Chondrocyte (in vitro differentiated cells): Measurements from ENCODE around the gene MPZL2. TPM values are rescaled to one million over a fixed set of nuclear protein-coding genes. Genes with fewer than 3 reads are reported as not detected.

Experiments used
- DNase-seq: peaks from one replicate; pipeline ENCODE4 v3.0.0; 2021; ENCODE audit warnings: mixed read lengths, low spot score
- H3K27ac Mint-ChIP-seq: one replicate; pipeline ENCODE4 v1.8.0; 2021; ENCODE audit warnings: mild to moderate bottlenecking, moderate library complexity, mixed read lengths; ENCODE audit not compliant: unreplicated experiment
- H3K27me3 Mint-ChIP-seq: 2 replicates; pipeline ENCODE4 v1.8.0; 2021; ENCODE audit warnings: low read depth, mixed read lengths
- H3K36me3 Mint-ChIP-seq: 2 replicates; pipeline ENCODE4 v1.8.0; 2021; ENCODE audit warnings: low read depth, mixed read lengths
- H3K4me1 Mint-ChIP-seq: 2 replicates; pipeline ENCODE4 v1.8.0; 2021; ENCODE audit warnings: low read depth, mild to moderate bottlenecking, mixed read lengths
- H3K4me3 Mint-ChIP-seq: one replicate; pipeline ENCODE4 v1.8.0; 2021; ENCODE audit warnings: mild to moderate bottlenecking, moderate library complexity, mixed read lengths; ENCODE audit not compliant: unreplicated experiment
- H3K9me3 Mint-ChIP-seq: 2 replicates; pipeline ENCODE4 v1.8.0; 2021; ENCODE audit warnings: low read depth, mixed read lengths
- long read RNA-seq: library from polyadenylated mRNA; stranded (forward); transcript quantifications from one replicate; pipeline ENCODE4 v2.0.0, GENCODE V29; 2021
- total RNA-seq: library from RNA; stranded (reverse); gene quantifications from 3 replicates; pipeline ENCODE4 v1.2.1, GENCODE V29; 2021
- TF ChIP-seq, protein P1 (sequence below): fragments of 200-600 bp; sonication (generic); IDR thresholded peaks from 2 replicates; pipeline ENCODE4 v1.5.0; 2021; ENCODE audit warnings: antibody characterized with exemption, mild to moderate bottlenecking, moderate library complexity

Gene MPZL2
- not detected in 3 replicates for total RNA-seq
- long read RNA-seq = 0 reads

- Mint-ChIP-seq H3K4me1 (peaks cover 3% of the 10 kb centered on the region), H3K9me3 (no peaks in the 10 kb centered on the region), H3K4me3 (no peak within 1 kb of the TSS), H3K36me3 (no peaks in the 10 kb centered on the region), H3K27ac (no peak within 1 kb of the TSS), H3K27me3 (peaks cover 78% of the 10 kb centered on the region)
- TF ChIP-seq, protein P1, sequence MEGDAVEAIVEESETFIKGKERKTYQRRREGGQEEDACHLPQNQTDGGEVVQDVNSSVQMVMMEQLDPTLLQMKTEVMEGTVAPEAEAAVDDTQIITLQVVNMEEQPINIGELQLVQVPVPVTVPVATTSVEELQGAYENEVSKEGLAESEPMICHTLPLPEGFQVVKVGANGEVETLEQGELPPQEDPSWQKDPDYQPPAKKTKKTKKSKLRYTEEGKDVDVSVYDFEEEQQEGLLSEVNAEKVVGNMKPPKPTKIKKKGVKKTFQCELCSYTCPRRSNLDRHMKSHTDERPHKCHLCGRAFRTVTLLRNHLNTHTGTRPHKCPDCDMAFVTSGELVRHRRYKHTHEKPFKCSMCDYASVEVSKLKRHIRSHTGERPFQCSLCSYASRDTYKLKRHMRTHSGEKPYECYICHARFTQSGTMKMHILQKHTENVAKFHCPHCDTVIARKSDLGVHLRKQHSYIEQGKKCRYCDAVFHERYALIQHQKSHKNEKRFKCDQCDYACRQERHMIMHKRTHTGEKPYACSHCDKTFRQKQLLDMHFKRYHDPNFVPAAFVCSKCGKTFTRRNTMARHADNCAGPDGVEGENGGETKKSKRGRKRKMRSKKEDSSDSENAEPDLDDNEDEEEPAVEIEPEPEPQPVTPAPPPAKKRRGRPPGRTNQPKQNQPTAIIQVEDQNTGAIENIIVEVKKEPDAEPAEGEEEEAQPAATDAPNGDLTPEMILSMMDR = no peak
- DNase-seq = no peak
Measured at GRCh38 chr11:118263695-118264568, at the start of gene MPZL2. MPZL2 (minus strand) TSS chr11:118264297; CDS start chr11:118264153, 144 bp downstream.

- TF ChIP-seq, protein P1 = no peak
- H3K27ac Mint-ChIP-seq = no peak overlapping the region
- no peak overlapping the region for H3K4me3 Mint-ChIP-seq
- no peaks in the 10 kb centered on the region for H3K9me3 Mint-ChIP-seq
- no peak for DNase-seq
- H3K27me3 Mint-ChIP-seq = peaks cover 30% of the 10 kb centered on the region
- no peaks in the 10 kb centered on the region for H3K36me3 Mint-ChIP-seq
- peaks cover 10% of the 10 kb centered on the region for H3K4me1 Mint-ChIP-seq
Measured at GRCh38 chr11:118313242-118313641, 49.1 kb upstream of the MPZL2 start.

DNA sequence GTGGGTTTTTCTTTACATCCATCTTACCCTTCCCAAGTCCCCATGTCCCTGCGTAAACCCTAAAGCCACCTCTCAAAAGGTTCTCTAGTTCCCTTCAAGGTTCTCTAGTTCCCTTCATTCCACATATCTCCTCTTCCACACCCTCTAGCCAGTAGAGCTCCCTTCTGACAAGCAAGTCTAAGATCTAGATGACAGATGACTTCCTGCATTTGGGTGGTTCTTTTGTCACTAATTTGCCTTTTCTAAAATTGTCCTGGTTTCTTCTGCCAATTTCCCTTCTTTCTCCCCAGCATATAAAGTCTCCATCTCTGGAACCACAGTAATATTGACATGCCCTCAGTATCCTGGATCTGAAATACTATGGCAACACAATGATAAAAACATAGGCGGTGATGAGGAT is 48.2 kb upstream of the MPZL2 start:
- no peaks in the 10 kb centered on the region for H3K9me3 Mint-ChIP-seq
- H3K4me1 Mint-ChIP-seq = peaks cover 10% of the 10 kb centered on the region
- no peak overlapping the region for H3K4me3 Mint-ChIP-seq
- TF ChIP-seq, protein P1 = no peak
- no peak overlapping the region for H3K27ac Mint-ChIP-seq
- no peak for DNase-seq
- no peaks in the 10 kb centered on the region for H3K36me3 Mint-ChIP-seq
- H3K27me3 Mint-ChIP-seq = peaks cover 30% of the 10 kb centered on the region

DNA sequence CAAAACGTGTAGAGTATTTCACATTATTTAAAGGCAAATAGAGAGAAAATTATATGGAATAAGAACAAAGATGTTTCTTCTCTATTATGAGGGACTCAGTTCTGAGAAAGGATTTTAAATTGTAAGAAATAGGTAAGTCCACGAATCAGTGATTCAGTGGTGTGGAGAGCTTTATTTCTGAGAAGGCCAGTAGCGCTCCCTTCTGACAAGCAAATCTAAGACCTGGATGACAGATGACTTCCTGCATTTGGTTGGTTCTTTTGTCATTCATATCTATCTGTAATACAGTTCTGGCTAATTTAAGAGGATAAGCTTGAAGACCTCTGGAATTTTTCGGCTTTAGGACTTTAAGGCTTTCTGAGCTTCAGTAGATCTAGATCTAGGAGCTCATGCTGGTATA is 47.4 kb upstream of the MPZL2 start:
- H3K27ac Mint-ChIP-seq = no peak overlapping the region
- H3K4me3 Mint-ChIP-seq = no peak overlapping the region
- peaks cover 5% of the 10 kb centered on the region for H3K4me1 Mint-ChIP-seq
- no peaks in the 10 kb centered on the region for H3K9me3 Mint-ChIP-seq
- TF ChIP-seq, protein P1 = no peak
- no peak for DNase-seq
- H3K27me3 Mint-ChIP-seq = peaks cover 30% of the 10 kb centered on the region
- H3K36me3 Mint-ChIP-seq = no peaks in the 10 kb centered on the region

DNA sequence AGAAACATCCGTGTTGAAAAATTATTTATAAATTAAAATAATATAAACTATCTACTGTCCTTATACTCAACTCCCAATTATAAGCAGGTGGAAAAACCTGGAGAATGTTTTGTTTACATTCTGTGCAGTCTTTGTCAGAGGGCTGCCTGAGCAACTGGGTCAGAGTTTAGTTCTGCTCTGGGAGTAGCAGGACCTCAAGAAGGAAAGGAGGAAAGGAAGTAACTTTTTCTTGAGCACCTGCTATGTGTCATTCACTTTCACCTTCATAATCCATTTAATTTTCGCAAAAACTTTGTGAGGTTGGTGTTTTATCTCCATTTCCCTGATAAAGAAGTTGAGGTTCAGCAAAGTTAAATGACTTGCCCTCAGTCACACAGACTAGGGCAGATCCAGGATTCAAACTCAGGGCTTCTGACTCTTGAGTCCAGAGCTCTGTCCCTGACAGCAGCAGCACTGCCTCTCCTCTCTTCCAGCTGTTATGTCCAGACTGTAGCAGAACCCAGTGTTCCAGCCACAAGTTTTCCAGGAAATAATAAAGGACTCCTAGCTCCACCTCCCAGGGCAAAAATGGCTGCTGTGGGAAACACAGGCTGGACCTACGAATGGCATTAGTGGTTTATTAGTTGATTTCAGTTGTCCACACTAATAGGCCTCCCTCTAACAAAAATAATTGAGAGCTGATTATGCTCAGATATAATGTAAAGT is 46.8 kb upstream of the MPZL2 start:
- Mint-ChIP-seq H3K4me3 (no peak overlapping the region), H3K36me3 (no peaks in the 10 kb centered on the region), H3K27me3 (peaks cover 31% of the 10 kb centered on the region), H3K27ac (no peak overlapping the region), H3K9me3 (no peaks in the 10 kb centered on the region), H3K4me1 (no peaks in the 10 kb centered on the region)
- no peak for DNase-seq
- TF ChIP-seq, protein P1 = no peak
